ENCODE measurements around the gene MMP14.

Gene MMP14

DNA sequence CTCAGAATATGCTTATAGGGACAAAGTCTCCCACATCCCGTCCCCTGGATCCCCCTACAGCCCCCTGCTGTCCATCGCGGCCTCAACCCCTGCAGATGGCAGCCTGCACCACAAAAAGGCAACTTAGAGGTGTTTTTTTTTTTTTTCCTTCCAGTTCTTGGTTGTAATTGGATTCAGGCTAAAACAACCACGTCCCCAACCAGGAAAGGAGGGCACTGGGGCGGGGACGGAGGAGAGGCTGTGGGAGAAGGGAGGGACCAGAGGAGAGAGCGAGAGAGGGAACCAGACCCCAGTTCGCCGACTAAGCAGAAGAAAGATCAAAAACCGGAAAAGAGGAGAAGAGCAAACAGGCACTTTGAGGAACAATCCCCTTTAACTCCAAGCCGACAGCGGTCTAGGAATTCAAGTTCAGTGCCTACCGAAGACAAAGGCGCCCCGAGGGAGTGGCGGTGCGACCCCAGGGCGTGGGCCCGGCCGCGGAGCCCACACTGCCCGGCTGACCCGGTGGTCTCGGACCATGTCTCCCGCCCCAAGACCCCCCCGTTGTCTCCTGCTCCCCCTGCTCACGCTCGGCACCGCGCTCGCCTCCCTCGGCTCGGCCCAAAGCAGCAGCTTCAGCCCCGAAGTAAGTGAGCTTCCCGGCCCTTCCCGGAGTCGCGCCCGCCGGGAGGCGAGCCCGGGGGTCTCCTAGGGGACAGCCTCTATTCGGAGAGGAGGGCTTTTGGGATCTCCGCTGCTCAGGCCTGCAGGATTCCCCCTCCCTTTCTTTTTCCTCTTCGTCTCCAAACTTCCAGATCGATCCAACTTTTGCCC is at the start of gene MMP14:
TSS of gene MMP14 (plus strand) at position 285 of the 813 bp plus-strand sequence. CDS start at position 518, 233 bp downstream.
- H3K9me3 ChIP-seq (replicated peaks; ENCODE audit: insufficient read depth, low read length), result no peaks in the 10 kb centered on the region
- H2AFZ ChIP-seq (ENCODE audit: low read length), result 0 out of 2 replicates have a peak within 1 kb of the TSS, but pooled peaks have one; percentile 27
- no peaks in the 10 kb centered on the region for H3K79me2 ChIP-seq (ENCODE audit: low read length)
- H3K4me1 ChIP-seq (ENCODE audit: low read length), result no peaks in the 10 kb centered on the region
- no peaks in the 10 kb centered on the region for H3K9me2 ChIP-seq (replicated peaks; ENCODE audit: insufficient read depth, low read length)
- no peaks in the 10 kb centered on the region for H3F3A ChIP-seq (ENCODE audit: insufficient read depth, low read length)
- peak within 1 kb of the TSS; percentile 55; the same call in 1 of the 2 replicates for H3K4me2 ChIP-seq (ENCODE audit: low read depth, low read length)
- peak within 1 kb of the TSS; percentile 22; the same call in 1 of the 2 replicates for H3K4me3 ChIP-seq (ENCODE audit: low read length)
- no peaks in the 10 kb centered on the region for H4K20me1 ChIP-seq (ENCODE audit: insufficient read depth, low read length)
- H3K27me3 ChIP-seq (replicated peaks; ENCODE audit: insufficient read depth, low read length), result peaks cover 6% of the 10 kb centered on the region; the same call in 1 of the 2 replicates
- H3K27ac ChIP-seq (ENCODE audit: low read length), result no peak within 1 kb of the TSS
- TF ChIP-seq EZH2 (optimal IDR thresholded peaks at IDR 0.05; ENCODE audit: low read depth, low read length) (no peak), EZH2phosphoT487 (IDR thresholded peaks at IDR 0.05; ENCODE audit: low read length) (no peak)
- TF ChIP-seq, protein P1, sequence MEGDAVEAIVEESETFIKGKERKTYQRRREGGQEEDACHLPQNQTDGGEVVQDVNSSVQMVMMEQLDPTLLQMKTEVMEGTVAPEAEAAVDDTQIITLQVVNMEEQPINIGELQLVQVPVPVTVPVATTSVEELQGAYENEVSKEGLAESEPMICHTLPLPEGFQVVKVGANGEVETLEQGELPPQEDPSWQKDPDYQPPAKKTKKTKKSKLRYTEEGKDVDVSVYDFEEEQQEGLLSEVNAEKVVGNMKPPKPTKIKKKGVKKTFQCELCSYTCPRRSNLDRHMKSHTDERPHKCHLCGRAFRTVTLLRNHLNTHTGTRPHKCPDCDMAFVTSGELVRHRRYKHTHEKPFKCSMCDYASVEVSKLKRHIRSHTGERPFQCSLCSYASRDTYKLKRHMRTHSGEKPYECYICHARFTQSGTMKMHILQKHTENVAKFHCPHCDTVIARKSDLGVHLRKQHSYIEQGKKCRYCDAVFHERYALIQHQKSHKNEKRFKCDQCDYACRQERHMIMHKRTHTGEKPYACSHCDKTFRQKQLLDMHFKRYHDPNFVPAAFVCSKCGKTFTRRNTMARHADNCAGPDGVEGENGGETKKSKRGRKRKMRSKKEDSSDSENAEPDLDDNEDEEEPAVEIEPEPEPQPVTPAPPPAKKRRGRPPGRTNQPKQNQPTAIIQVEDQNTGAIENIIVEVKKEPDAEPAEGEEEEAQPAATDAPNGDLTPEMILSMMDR (IDR thresholded peaks at IDR 0.05; ENCODE audit: low read length), result no peak
- H3K9ac ChIP-seq (ENCODE audit: low read length), result no peak within 1 kb of the TSS; the same call in 1 of the 2 replicates
- DNase-seq, result no peak
- no peaks in the 10 kb centered on the region for H3K36me3 ChIP-seq (replicated peaks; ENCODE audit: insufficient read depth, low read length)

DNA sequence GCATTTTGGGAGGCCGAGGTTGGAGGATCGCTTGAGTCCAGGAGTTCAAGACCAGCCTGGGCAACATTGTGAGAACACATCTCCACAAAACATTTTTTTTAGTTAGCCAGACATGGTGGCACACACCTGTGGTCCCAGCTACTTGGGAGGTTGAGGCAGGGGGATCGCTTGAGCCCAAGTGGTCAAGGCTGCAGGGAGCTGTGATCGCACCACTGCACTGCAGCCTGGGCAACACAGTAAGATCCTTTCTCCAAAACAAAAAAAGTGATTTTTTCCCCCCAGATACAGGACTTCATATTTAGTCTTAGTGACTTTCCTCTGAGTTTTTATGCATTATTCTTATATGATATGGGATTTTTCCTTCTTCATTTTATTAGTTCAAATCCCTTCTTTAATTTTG is 49.7 kb upstream of the MMP14 start:
- Histone ChIP-seq H2AFZ (ENCODE audit: low read length) (no peak overlapping the region), H3K79me2 (ENCODE audit: low read length) (no peaks in the 10 kb centered on the region), H4K20me1 (ENCODE audit: insufficient read depth, low read length) (no peaks in the 10 kb centered on the region), H3K36me3 (replicated peaks; ENCODE audit: insufficient read depth, low read length) (no peaks in the 10 kb centered on the region), H3K4me3 (ENCODE audit: low read length) (no peak overlapping the region), H3K9me3 (replicated peaks; ENCODE audit: insufficient read depth, low read length) (no peaks in the 10 kb centered on the region), H3K4me1 (ENCODE audit: low read length) (peaks cover 8% of the 10 kb centered on the region; the same call in 1 of the 2 replicates), H3K9me2 (replicated peaks; ENCODE audit: insufficient read depth, low read length) (no peaks in the 10 kb centered on the region), H3K27me3 (replicated peaks; ENCODE audit: insufficient read depth, low read length) (no peaks in the 10 kb centered on the region), H3K9ac (ENCODE audit: low read length) (no peak overlapping the region), H3K27ac (ENCODE audit: low read length) (no peak overlapping the region), H3K4me2 (ENCODE audit: low read depth, low read length) (no peak overlapping the region), H3F3A (ENCODE audit: insufficient read depth, low read length) (no peaks in the 10 kb centered on the region)
- TF ChIP-seq, protein P1 (IDR thresholded peaks at IDR 0.05; ENCODE audit: low read length), result no peak
- TF ChIP-seq EZH2phosphoT487 (IDR thresholded peaks at IDR 0.05; ENCODE audit: low read length) (no peak), EZH2 (optimal IDR thresholded peaks at IDR 0.05; ENCODE audit: low read depth, low read length) (no peak)
- no peak for DNase-seq

DNA sequence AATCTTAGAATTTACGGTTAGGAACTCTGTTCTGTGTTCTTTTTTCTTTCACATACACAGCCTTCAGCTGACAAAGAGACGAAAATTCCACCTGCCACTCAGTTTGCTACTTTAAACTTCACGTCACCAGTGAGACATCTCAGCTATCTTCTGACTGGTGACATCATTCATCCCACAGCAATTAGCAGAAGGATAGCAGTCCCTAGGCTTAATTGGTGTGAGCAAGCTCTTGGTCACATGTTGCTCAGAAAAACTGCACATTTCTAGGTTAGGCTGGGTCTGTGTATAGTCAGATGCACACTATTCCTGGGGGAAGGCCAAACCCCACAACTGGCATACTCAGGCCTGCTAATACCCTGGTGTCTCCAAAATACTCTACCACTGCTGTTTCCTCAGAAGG is 45.1 kb upstream of the MMP14 start:
- Histone ChIP-seq H3K4me2 (ENCODE audit: low read depth, low read length) (no peak overlapping the region), H2AFZ (ENCODE audit: low read length) (no peak overlapping the region), H3K9me2 (replicated peaks; ENCODE audit: insufficient read depth, low read length) (no peaks in the 10 kb centered on the region), H3K79me2 (ENCODE audit: low read length) (no peaks in the 10 kb centered on the region), H3K27ac (ENCODE audit: low read length) (no peak overlapping the region), H3K4me3 (ENCODE audit: low read length) (no peak overlapping the region), H3F3A (ENCODE audit: insufficient read depth, low read length) (no peaks in the 10 kb centered on the region), H3K36me3 (replicated peaks; ENCODE audit: insufficient read depth, low read length) (no peaks in the 10 kb centered on the region), H3K4me1 (ENCODE audit: low read length) (peaks cover 8% of the 10 kb centered on the region; the same call in 1 of the 2 replicates), H3K27me3 (replicated peaks; ENCODE audit: insufficient read depth, low read length) (no peaks in the 10 kb centered on the region), H4K20me1 (ENCODE audit: insufficient read depth, low read length) (no peaks in the 10 kb centered on the region), H3K9ac (ENCODE audit: low read length) (no peak overlapping the region), H3K9me3 (replicated peaks; ENCODE audit: insufficient read depth, low read length) (no peaks in the 10 kb centered on the region)
- DNase-seq, result no peak
- TF ChIP-seq, protein P1 (IDR thresholded peaks at IDR 0.05; ENCODE audit: low read length), result no peak
- TF ChIP-seq EZH2 (optimal IDR thresholded peaks at IDR 0.05; ENCODE audit: low read depth, low read length) (no peak), EZH2phosphoT487 (IDR thresholded peaks at IDR 0.05; ENCODE audit: low read length) (no peak)

Measured in MM.1S (cell line).